Gastroesophageal sphincter (tissue), 4 donors: ENCODE data around the gene SLC12A4. TPM values are rescaled to one million over a fixed set of nuclear protein-coding genes. Genes with fewer than 3 reads are reported as not detected.
A peak's percentile ranks its signal among the peaks of the same experiment; 100 is the strongest.

Source experiments
- ATAC-seq: fragments of 150-250 bp; one replicate; pipeline ENCODE4 v1.9.1; 2016; ENCODE audit warnings: mild to moderate bottlenecking, moderate library complexity
- H3K27ac ChIP-seq, 4 donors: fragments of 200-600 bp; sonication (generic) in 3 of 4; 1 replicate in 3 of 4; 2 replicates in 1 of 4; pipeline ENCODE4 v1.5.1; 2016 to 2019
- H3K27me3 ChIP-seq: fragments of 200-600 bp; sonication (generic); one replicate; pipeline ENCODE4 v1.5.1; 2019
- H3K36me3 ChIP-seq, 2 donors: fragments of 200-600 bp; sonication (generic); one replicate each; pipeline ENCODE4 v1.5.1; 2019; ENCODE audit warnings: control low read depth in 1 of 2
- H3K4me1 ChIP-seq, 3 donors: fragments of 200-600 bp; sonication (generic); 1 replicate in 2 of 3; 2 replicates in 1 of 3; pipeline ENCODE4 v1.5.1; 2016 to 2019; ENCODE audit warnings: control low read depth in 2 of 3
- H3K4me3 ChIP-seq, 2 donors: fragments of 200-600 bp; sonication (generic); one replicate each; pipeline ENCODE4 v1.5.1; 2019; ENCODE audit warnings: mild to moderate bottlenecking in 1 of 2, moderate library complexity in 1 of 2
- H3K9me3 ChIP-seq, 3 donors: fragments of 200-600 bp; sonication (generic); one replicate each; pipeline ENCODE4 v1.5.1; 2017 to 2019; ENCODE audit warnings: control low read depth in 2 of 3
- EP300 ChIP-seq: sonication (generic); formaldehyde crosslinking; IDR thresholded peaks from one replicate; pipeline ENCODE4 v1.6.1; 2017; ENCODE audit warnings: antibody characterized with exemption, mild to moderate bottlenecking
- POLR2A ChIP-seq, 2 donors: fragments of 450-650 bp; IDR thresholded peaks; one replicate each; pipeline ENCODE4 v1.6.1; 2017; ENCODE audit warnings: antibody characterized with exemption in 2 of 2, mild to moderate bottlenecking in 2 of 2, moderate library complexity in 1 of 2
- POLR2AphosphoS5 ChIP-seq: sonication (generic); formaldehyde crosslinking; IDR thresholded peaks from one replicate; pipeline ENCODE4 v1.6.1; 2017; ENCODE audit warnings: antibody characterized with exemption
- WGBS, 2 donors: methylation state at CpG; one replicate each; pipeline ENCODE4 v1.1.5; 2018; ENCODE audit warnings: low coverage in 1 of 2; 5-methylcytosine and 5-hydroxymethylcytosine counted together
- total RNA-seq, 4 donors: library from RNA; depleted of rRNA; stranded (reverse); fragments of >200 nt; gene quantifications; one replicate each; pipeline ENCODE4 v1.1.0, GENCODE V29; 2016
- TF ChIP-seq, protein P1 (sequence below), 4 experiments: fragments of 200-600 bp in 2 of 4; fragments of 450-650 bp in 2 of 4; sonication (generic) in 1 of 4; IDR thresholded peaks; one replicate each; pipeline ENCODE4 v1.5.1; 2017 to 2019; ENCODE audit warnings: antibody characterized with exemption in 4 of 4, mild to moderate bottlenecking in 2 of 4, moderate library complexity in 2 of 4

SLC12A4 gene
- total RNA-seq, 4 donors from 2014 or later = 54.7 to 121 (median 64.0) TPM

DNA sequence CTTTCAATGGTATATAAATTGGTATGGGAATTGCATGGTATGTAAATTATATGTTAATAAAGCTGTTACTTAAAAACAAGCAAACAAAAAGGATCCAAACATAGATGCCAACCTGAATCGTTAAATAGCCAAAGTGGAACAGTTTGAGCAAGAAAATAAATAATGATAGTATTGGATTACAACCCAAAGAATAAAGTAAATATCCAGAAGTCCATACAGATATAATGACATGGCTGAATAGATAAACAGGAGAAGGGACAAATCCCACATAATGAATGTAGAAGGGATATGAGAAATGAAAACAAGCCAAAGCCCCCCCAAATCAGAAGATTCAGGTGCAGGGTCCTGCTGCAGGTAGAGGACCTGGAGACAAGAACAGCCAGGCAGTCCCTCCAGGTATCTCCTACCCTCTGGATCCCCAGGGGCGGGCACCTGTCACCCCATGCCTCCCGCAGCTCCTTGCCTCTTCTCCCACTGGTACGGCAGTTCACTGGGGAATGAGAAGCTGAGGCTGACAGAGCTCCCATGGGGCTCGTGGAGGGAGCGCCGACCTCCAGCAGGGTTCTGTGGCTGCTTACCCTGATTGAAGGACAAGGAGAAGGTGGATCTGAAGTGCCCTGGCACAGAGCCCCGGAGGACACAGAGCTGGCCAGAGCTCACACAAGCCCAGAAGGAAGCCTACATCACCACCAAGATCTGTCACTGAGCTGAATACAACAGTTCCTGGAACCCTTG, 14.6 kb downstream of the SLC12A4 start:
- WGBS, 2 donors = 83 to 84% methylated on average over 3 to 4 of the region's 8 CpGs
- TF ChIP-seq POLR2A (IDR thresholded peaks at IDR 0.05) (no peak), EP300 (no peak), POLR2AphosphoS5 (no peak)
- TF ChIP-seq, protein P1, sequence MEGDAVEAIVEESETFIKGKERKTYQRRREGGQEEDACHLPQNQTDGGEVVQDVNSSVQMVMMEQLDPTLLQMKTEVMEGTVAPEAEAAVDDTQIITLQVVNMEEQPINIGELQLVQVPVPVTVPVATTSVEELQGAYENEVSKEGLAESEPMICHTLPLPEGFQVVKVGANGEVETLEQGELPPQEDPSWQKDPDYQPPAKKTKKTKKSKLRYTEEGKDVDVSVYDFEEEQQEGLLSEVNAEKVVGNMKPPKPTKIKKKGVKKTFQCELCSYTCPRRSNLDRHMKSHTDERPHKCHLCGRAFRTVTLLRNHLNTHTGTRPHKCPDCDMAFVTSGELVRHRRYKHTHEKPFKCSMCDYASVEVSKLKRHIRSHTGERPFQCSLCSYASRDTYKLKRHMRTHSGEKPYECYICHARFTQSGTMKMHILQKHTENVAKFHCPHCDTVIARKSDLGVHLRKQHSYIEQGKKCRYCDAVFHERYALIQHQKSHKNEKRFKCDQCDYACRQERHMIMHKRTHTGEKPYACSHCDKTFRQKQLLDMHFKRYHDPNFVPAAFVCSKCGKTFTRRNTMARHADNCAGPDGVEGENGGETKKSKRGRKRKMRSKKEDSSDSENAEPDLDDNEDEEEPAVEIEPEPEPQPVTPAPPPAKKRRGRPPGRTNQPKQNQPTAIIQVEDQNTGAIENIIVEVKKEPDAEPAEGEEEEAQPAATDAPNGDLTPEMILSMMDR (IDR thresholded peaks at IDR 0.05) = no peak
- Histone ChIP-seq H3K27ac (peak overlapping the region in 3 of 4 donors; percentile 14 to 41 (median 27)), H3K27me3 (no peaks in the 10 kb centered on the region), H3K4me1 (peaks cover 0 to 45% (median 12%) of the 10 kb centered on the region in 3 donors), H3K9me3 (no peaks in the 10 kb centered on the region), H3K4me3 (no peak overlapping the region), H3K36me3 (peaks cover 0 to 100% of the 10 kb centered on the region in 2 donors)
- no peak for ATAC-seq

DNA sequence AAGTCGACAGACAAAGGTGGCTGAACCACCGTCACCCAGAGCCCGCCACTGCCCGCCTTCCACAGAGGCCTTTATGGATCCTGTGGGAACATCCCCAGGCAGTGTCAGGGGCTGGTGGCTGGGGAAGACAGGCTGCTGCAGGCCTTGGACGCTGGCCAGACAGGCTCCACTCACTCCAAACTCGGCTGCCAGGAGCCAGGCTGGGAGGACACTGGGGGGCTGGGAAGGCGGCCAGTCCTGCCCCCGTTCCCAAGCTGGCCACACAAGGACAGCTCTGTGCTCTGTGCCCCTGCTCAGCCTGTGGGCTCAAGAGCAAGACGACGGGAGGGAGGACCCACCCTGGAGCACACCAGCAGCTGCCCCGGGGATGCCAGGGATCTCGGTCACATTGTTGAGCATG, 17.0 kb downstream of the SLC12A4 start:
- H3K4me3 ChIP-seq = no peak overlapping the region
- H3K27ac ChIP-seq = peak overlapping the region in 3 of 4 donors; percentile 38 to 70 (median 64)
- peaks cover 0 to 42% (median 11%) of the 10 kb centered on the region in 3 donors for H3K4me1 ChIP-seq
- ATAC-seq = no peak
- WGBS, 2 donors = 60% methylated on average over 2 of the region's 12 CpGs; no CpG with 5 or more reads in 1 of the 2 donors
- H3K9me3 ChIP-seq = no peaks in the 10 kb centered on the region
- H3K36me3 ChIP-seq = peaks cover 0 to 100% of the 10 kb centered on the region in 2 donors
- TF ChIP-seq POLR2A (IDR thresholded peaks at IDR 0.05) = no peak
- TF ChIP-seq POLR2AphosphoS5 = peak; percentile 26
- H3K27me3 ChIP-seq = no peaks in the 10 kb centered on the region

DNA sequence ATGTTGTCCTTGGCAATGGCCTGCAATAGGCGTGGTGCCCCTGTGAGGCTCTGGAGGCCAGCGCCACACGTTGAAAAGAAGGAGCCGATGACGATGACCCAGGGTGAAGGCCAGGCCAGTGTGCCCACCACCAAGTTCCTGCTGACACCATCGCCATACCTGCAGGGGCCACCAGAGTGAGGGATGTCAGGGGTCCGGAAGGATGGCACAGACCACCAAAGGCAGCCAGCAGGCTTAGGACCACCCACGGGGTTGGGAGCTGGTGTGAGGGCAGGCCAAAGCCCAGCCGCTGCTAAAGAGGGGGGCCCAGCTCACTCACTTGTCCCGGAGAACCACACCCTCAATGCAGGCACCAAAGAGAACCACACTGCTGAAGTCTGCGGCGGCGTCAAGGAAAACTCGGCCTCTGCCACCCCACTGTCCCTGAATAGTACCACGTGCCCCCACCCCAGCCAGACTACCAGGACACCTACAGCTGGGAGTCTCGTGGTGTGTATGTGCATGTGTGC, 18.0 kb downstream of the SLC12A4 start:
- H3K36me3 ChIP-seq = peaks cover 0 to 100% of the 10 kb centered on the region in 2 donors
- ATAC-seq = no peak

DNA sequence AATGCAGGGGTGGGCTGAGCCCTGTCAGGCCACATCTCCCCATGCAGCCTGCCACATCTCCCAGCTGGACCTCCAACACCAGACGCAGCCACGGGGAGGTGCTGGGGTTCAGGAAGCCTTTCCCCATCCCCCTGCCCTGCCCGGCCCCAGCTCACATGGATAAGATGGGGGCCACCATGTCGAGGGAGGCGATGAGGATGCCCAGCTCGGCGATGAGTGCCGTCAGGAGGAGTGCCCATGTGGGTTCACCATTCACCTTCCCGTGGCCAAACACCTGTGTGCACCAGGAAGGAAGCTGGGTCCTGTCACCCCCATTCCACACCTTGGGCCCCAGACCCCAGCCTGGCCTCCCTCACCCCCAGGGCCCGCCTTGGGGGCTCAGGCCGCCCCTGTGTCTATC, 18.8 kb downstream of the SLC12A4 start:
- Histone ChIP-seq H3K4me3 (no peak overlapping the region), H3K9me3 (no peaks in the 10 kb centered on the region), H3K27me3 (no peaks in the 10 kb centered on the region), H3K27ac (peak overlapping the region in 1 of 4 donors; percentile 13), H3K4me1 (peaks cover 0 to 53% (median 17%) of the 10 kb centered on the region in 3 donors), H3K36me3 (peaks cover 0 to 100% of the 10 kb centered on the region in 2 donors)
- ATAC-seq = no peak
- WGBS, 2 donors = 70% methylated on average over 2 of the region's 11 CpGs; no CpG with 5 or more reads in 1 of the 2 donors
- TF ChIP-seq EP300 (no peak), POLR2AphosphoS5 (no peak), POLR2A (IDR thresholded peaks at IDR 0.05) (no peak)
- TF ChIP-seq, protein P1 (IDR thresholded peaks at IDR 0.05) = no peak

More for the DNA sequence above, 18.0 kb downstream of the SLC12A4 start:
- 69 to 82% methylated on average over 2 to 3 of the region's 16 CpGs for WGBS, 2 donors
- Histone ChIP-seq H3K4me3 (no peak overlapping the region), H3K27ac (peak overlapping the region in 2 of 4 donors; percentile 38 to 64), H3K27me3 (no peaks in the 10 kb centered on the region), H3K9me3 (no peaks in the 10 kb centered on the region), H3K4me1 (peaks cover 0 to 51% (median 11%) of the 10 kb centered on the region in 3 donors)
- TF ChIP-seq, protein P1 (IDR thresholded peaks at IDR 0.05) = no peak
- no peak for TF ChIP-seq EP300

DNA sequence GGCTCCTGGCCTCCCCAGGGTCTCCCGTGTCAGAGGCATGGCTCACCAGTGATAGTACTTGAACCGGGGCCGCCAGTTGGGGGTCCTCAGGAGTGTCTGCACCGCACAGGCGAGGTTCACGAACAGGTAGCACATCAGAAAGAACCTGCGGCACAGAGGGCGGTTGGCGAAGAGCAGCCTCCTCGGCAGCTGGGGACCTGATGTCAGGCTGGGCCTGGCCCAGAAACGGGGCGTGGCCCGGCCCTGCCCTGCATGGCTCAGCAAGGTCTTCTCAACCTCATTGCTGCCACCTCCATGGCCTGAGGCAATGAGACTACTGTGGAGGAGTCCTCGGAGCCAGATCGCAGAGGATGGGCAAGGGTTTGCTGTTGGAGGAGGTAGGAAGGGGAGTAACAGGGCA, 20.4 kb downstream of the SLC12A4 start:
- Histone ChIP-seq H3K36me3 (peaks cover 0 to 95% of the 10 kb centered on the region in 2 donors), H3K4me3 (no peak overlapping the region), H3K27me3 (no peaks in the 10 kb centered on the region), H3K4me1 (peaks cover 0 to 61% (median 31%) of the 10 kb centered on the region in 3 donors), H3K27ac (peak overlapping the region in 2 of 4 donors; percentile 79 to 84), H3K9me3 (no peaks in the 10 kb centered on the region)
- ATAC-seq = no peak
- TF ChIP-seq, protein P1 (IDR thresholded peaks at IDR 0.05) = no peak
- no peak for TF ChIP-seq POLR2A (IDR thresholded peaks at IDR 0.05)
- no peak for TF ChIP-seq EP300
- no peak for TF ChIP-seq POLR2AphosphoS5
- WGBS, 2 donors = 85% methylated on average over 4 of the region's 15 CpGs; no CpG with 5 or more reads in 1 of the 2 donors
